Measurements from ENCODE around the gene PTPRD. TPM values are rescaled to one million over a fixed set of nuclear protein-coding genes. Genes with fewer than 3 reads are reported as not detected.
"Not testable (repeated sequence)": the region's sequence is repeated elsewhere in the genome, so short reads cannot be mapped to it uniquely, and the experiment has no call there.

PTPRD gene
- total RNA-seq, 1 experiment from 2014 or later, result 70.1 TPM

DNA sequence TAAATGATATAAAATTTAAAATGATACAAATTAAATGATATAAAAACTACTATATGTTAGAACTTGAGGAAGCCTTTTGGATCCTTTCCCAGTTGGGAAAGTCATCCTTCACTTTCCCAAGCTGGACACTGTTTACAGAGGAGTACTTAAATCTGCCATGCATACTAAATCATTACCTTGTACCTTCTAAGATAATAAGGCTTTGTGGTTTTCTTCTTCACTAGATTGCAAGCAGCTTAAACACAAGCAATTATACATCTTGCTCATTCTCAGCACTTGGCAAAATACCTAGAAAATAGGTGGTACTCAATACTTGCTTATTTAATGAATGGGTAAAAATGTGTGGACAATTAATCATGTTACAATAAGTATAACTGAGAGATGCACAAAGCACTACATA, 666.8 kb downstream of the PTPRD start:
- H3K27me3 ChIP-seq (replicated peaks; ENCODE audit: control insufficient read depth, insufficient read depth, low read length), result no peaks in the 10 kb centered on the region
- H3K4me1 ChIP-seq, result no peaks in the 10 kb centered on the region
- POLR2A ChIA-PET, result no interaction called here
- intact Hi-C loops (cut with micrococcal nuclease; ENCODE audit: unreplicated experiment), result no loop called here
- CTCF ChIA-PET, result no interaction called here
- DNase-seq, result no peak
- no peaks in the 10 kb centered on the region for H3K9me3 Mint-ChIP-seq (ENCODE audit: unreplicated experiment)
- H3K4me3 ChIP-seq (ENCODE audit: low read depth, low read length), result no peak overlapping the region
- H3K27ac Mint-ChIP-seq (ENCODE audit: unreplicated experiment), result no peak overlapping the region
- no peaks in the 10 kb centered on the region for H3K36me3 Mint-ChIP-seq (ENCODE audit: insufficient read depth, unreplicated experiment)
- TF ChIP-seq, protein P1, sequence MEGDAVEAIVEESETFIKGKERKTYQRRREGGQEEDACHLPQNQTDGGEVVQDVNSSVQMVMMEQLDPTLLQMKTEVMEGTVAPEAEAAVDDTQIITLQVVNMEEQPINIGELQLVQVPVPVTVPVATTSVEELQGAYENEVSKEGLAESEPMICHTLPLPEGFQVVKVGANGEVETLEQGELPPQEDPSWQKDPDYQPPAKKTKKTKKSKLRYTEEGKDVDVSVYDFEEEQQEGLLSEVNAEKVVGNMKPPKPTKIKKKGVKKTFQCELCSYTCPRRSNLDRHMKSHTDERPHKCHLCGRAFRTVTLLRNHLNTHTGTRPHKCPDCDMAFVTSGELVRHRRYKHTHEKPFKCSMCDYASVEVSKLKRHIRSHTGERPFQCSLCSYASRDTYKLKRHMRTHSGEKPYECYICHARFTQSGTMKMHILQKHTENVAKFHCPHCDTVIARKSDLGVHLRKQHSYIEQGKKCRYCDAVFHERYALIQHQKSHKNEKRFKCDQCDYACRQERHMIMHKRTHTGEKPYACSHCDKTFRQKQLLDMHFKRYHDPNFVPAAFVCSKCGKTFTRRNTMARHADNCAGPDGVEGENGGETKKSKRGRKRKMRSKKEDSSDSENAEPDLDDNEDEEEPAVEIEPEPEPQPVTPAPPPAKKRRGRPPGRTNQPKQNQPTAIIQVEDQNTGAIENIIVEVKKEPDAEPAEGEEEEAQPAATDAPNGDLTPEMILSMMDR (IDR thresholded peaks at IDR 0.05; ENCODE audit: insufficient read depth in 1 of 2, low read depth in 1 of 2, low read length in 1 of 2, severe bottlenecking in 1 of 2, unreplicated experiment in 1 of 2), result no peak
- H3K4me1 Mint-ChIP-seq (ENCODE audit: low read depth, unreplicated experiment), result no peaks in the 10 kb centered on the region
- H3K27me3 Mint-ChIP-seq (ENCODE audit: insufficient read depth, unreplicated experiment), result no peaks in the 10 kb centered on the region
- H3K9me3 ChIP-seq, result no peaks in the 10 kb centered on the region
- BruUV-seq (replicated peaks), result no TSS peak
- no peaks in the 10 kb centered on the region for H3K36me3 ChIP-seq (ENCODE audit: control insufficient read depth, insufficient read depth, low read length)
- no peak overlapping the region for H3K4me3 Mint-ChIP-seq (ENCODE audit: unreplicated experiment)

DNA sequence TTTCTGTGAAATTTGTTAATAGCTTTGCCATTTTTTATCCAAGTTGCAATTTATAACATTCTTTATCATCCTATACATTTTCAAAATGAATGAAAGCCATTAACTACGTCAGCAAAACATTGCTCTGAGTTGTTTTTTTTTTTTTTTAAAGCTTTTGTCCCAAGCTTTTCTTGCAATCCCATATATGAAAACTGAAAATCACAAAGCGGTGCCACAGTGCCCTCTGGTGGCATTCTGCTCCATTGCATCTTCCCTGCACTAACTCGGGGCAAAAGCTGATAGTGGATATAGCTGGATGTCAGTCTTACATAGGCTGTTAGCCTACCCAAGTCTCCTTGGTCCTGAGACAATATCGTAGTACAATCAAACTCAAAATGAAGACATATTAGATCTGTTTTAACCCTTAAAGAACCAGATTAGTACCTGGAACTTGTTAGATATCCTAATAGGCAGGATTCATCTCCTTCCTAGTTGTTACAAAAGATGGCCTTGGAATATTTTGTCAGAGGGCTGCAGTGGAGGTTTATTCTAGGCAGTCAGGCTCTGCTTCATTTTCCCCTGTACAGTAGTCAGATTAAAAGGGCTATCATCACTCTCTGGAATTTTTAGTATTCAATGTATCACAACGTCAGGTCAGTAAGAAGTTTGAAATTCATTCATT, 669.9 kb downstream of the PTPRD start:
- H3K9me3 ChIP-seq, result no peaks in the 10 kb centered on the region
- H3K4me3 Mint-ChIP-seq (ENCODE audit: unreplicated experiment), result no peak overlapping the region
- no peak overlapping the region for H3K27ac Mint-ChIP-seq (ENCODE audit: unreplicated experiment)
- H3K36me3 Mint-ChIP-seq (ENCODE audit: insufficient read depth, unreplicated experiment), result no peaks in the 10 kb centered on the region
- H3K36me3 ChIP-seq (ENCODE audit: control insufficient read depth, insufficient read depth, low read length), result no peaks in the 10 kb centered on the region
- ChIA-PET POLR2A (no interaction called here), CTCF (interaction anchor here (0.7 to 1.7 kb wide), 4 partner anchors 9 to 414 kb away, joined by 3 to 11 read pairs (median 6); no protein-coding TSS in a partner anchor)
- H3K4me1 Mint-ChIP-seq (ENCODE audit: low read depth, unreplicated experiment), result no peaks in the 10 kb centered on the region
- H3K27me3 ChIP-seq (replicated peaks; ENCODE audit: control insufficient read depth, insufficient read depth, low read length), result no peaks in the 10 kb centered on the region
- no TSS peak for BruUV-seq (replicated peaks)
- TF ChIP-seq, protein P1 (IDR thresholded peaks at IDR 0.05; ENCODE audit: insufficient read depth in 1 of 2, low read depth in 1 of 2, low read length in 1 of 2, severe bottlenecking in 1 of 2, unreplicated experiment in 1 of 2), result peak; percentile 25 to 63
- no peaks in the 10 kb centered on the region for H3K9me3 Mint-ChIP-seq (ENCODE audit: unreplicated experiment)
- H3K27me3 Mint-ChIP-seq (ENCODE audit: insufficient read depth, unreplicated experiment), result no peaks in the 10 kb centered on the region
- no peaks in the 10 kb centered on the region for H3K4me1 ChIP-seq
- intact Hi-C loops (cut with micrococcal nuclease; ENCODE audit: unreplicated experiment), result loop anchor here (1.0 to 5.0 kb wide), 2 partner anchors 151 to 337 kb away; no protein-coding TSS in a partner anchor
- DNase-seq, result peak; percentile 28 to 39
- H3K4me3 ChIP-seq (ENCODE audit: low read depth, low read length), result no peak overlapping the region

DNA sequence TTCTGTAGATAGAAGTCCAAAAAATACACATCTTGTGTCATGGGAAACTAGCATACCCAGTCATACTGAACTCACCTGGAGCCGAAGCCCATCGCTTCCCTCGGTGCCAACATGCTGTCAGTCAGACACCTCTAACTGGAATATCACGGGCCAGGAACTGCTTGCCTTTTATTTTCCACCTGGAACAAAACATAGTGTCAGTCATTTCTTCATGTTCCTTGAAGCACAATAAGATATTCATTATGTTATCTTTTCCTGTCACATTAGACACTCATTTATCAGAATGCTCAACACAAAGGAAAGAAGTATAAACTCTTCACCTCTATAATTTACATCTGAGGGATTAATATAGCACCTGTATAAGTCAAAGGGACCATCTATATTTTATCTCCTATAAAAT, 674.4 kb downstream of the PTPRD start:
- ChIA-PET POLR2A (no interaction called here), CTCF (no interaction called here)
- H3K4me1 ChIP-seq, result no peaks in the 10 kb centered on the region
- H3K36me3 ChIP-seq (ENCODE audit: control insufficient read depth, insufficient read depth, low read length), result no peaks in the 10 kb centered on the region
- TF ChIP-seq, protein P1 (IDR thresholded peaks at IDR 0.05; ENCODE audit: insufficient read depth in 1 of 2, low read depth in 1 of 2, low read length in 1 of 2, severe bottlenecking in 1 of 2, unreplicated experiment in 1 of 2), result no peak
- intact Hi-C loops (cut with micrococcal nuclease; ENCODE audit: unreplicated experiment), result no loop called here
- no TSS peak for BruUV-seq (replicated peaks)
- H3K27me3 Mint-ChIP-seq (ENCODE audit: insufficient read depth, unreplicated experiment), result peaks cover 3% of the 10 kb centered on the region
- DNase-seq, result no peak
- H3K9me3 ChIP-seq, result no peaks in the 10 kb centered on the region
- no peak overlapping the region for H3K4me3 ChIP-seq (ENCODE audit: low read depth, low read length)
- no peak overlapping the region for H3K4me3 Mint-ChIP-seq (ENCODE audit: unreplicated experiment)
- H3K9me3 Mint-ChIP-seq (ENCODE audit: unreplicated experiment), result no peaks in the 10 kb centered on the region
- H3K4me1 Mint-ChIP-seq (ENCODE audit: low read depth, unreplicated experiment), result no peaks in the 10 kb centered on the region
- H3K27ac Mint-ChIP-seq (ENCODE audit: unreplicated experiment), result no peak overlapping the region
- no peaks in the 10 kb centered on the region for H3K36me3 Mint-ChIP-seq (ENCODE audit: insufficient read depth, unreplicated experiment)
- no peaks in the 10 kb centered on the region for H3K27me3 ChIP-seq (replicated peaks; ENCODE audit: control insufficient read depth, insufficient read depth, low read length)

DNA sequence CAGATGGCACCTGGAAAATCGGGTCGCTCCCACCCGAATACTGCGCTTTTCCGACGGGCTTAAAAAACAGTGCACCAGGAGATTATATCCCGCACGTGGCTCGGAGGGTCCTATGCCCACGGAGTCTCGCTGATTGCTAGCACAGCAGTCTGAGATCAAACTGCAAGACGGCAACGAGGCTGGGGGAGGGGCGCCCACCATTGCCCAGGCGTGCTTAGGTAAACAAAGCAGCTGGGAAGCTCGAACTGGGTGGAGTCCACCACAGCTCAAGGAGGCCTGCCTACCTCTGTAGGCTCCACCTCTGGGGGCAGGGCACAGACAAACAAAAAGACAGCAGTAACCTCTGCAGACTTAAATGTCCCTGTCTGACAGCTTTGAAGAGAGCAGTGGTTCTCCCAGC, 681.3 kb downstream of the PTPRD start:
- H3K27me3 Mint-ChIP-seq (ENCODE audit: insufficient read depth, unreplicated experiment); POLR2A ChIA-PET; H3K4me3 Mint-ChIP-seq (ENCODE audit: unreplicated experiment); H3K9me3 Mint-ChIP-seq (ENCODE audit: unreplicated experiment); H3K27me3 ChIP-seq (replicated peaks; ENCODE audit: control insufficient read depth, insufficient read depth, low read length); CTCF ChIA-PET; H3K36me3 Mint-ChIP-seq (ENCODE audit: insufficient read depth, unreplicated experiment); H3K9me3 ChIP-seq; H3K4me1 ChIP-seq; intact Hi-C loops (cut with micrococcal nuclease; ENCODE audit: unreplicated experiment); H3K27ac Mint-ChIP-seq (ENCODE audit: unreplicated experiment); H3K4me1 Mint-ChIP-seq (ENCODE audit: low read depth, unreplicated experiment); BruUV-seq (replicated peaks); H3K4me3 ChIP-seq (ENCODE audit: low read depth, low read length); H3K36me3 ChIP-seq (ENCODE audit: control insufficient read depth, insufficient read depth, low read length): not testable (repeated sequence)
- DNase-seq, result peak in 1 of 2 experiments; percentile 22
